ENCODE data around the gene TUBA3E.
"Not testable (repeated sequence)": the region's sequence is repeated elsewhere in the genome, so short reads cannot be mapped to it uniquely, and the experiment has no call there.

Gene TUBA3E

GRCh38 chr2:130192451-130192850 lies 5.8 kb downstream of the TUBA3E start:
- not testable (repeated sequence) for H3K4me3 ChIP-seq (ENCODE audit: low read length)

GRCh38 chr2:130191319-130191718 lies 6.9 kb downstream of the TUBA3E start:
- H3K4me3 ChIP-seq (ENCODE audit: low read length); H3K4me2 ChIP-seq (ENCODE audit: low read length); H3K9me3 ChIP-seq (ENCODE audit: control insufficient read depth, insufficient read depth, low read length); H3K27me3 ChIP-seq (ENCODE audit: control insufficient read depth, low read length); H3K27ac ChIP-seq (ENCODE audit: low read depth, low read length); H3F3A ChIP-seq (ENCODE audit: control insufficient read depth, insufficient read depth); H3K79me2 ChIP-seq (ENCODE audit: control insufficient read depth, low read length); H3K36me3 ChIP-seq (ENCODE audit: control insufficient read depth, low read length); H4K20me1 ChIP-seq (ENCODE audit: control insufficient read depth, insufficient read depth, low read depth, low read length); H3K4me1 ChIP-seq (ENCODE audit: control insufficient read depth, low read length); H3K9me2 ChIP-seq (replicated peaks; ENCODE audit: control insufficient read depth, low read length): not testable (repeated sequence)

More at GRCh38 chr2:130192451-130192850, 5.8 kb downstream of the TUBA3E start:
- not testable (repeated sequence) for H3K9me3 ChIP-seq (ENCODE audit: control insufficient read depth, insufficient read depth, low read length); H3K27me3 ChIP-seq (ENCODE audit: control insufficient read depth, low read length); H3K27ac ChIP-seq (ENCODE audit: low read depth, low read length); H4K20me1 ChIP-seq (ENCODE audit: control insufficient read depth, insufficient read depth, low read depth, low read length); H3F3A ChIP-seq (ENCODE audit: control insufficient read depth, insufficient read depth); H3K9me2 ChIP-seq (replicated peaks; ENCODE audit: control insufficient read depth, low read length); H3K4me2 ChIP-seq (ENCODE audit: low read length); H3K4me1 ChIP-seq (ENCODE audit: control insufficient read depth, low read length); H3K36me3 ChIP-seq (ENCODE audit: control insufficient read depth, low read length); H3K79me2 ChIP-seq (ENCODE audit: control insufficient read depth, low read length)

DNA sequence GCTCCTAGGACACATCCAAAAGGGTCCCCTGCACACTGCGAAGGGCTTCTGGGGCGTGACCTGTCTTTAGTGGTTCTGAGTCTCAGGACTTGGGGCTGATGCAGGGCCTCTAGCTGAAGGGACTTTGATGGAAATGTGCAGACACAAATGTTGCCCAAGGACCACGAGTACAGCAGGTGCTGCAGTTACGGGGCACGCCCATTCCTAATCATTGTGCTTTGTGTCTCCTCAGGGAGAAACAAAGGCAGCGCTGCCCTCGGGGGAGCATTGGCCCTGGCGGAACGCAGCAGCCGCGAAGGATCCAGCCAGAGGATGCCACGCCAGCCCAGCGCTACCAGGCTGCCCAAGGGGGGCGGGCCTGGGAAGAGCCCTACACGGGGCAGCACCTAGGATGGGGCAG lies 8.0 kb downstream of the TUBA3E start:
- Histone ChIP-seq H3F3A (ENCODE audit: control insufficient read depth, insufficient read depth) (no peaks in the 10 kb centered on the region), H3K4me2 (ENCODE audit: low read length) (no peak overlapping the region), H4K20me1 (ENCODE audit: control insufficient read depth, insufficient read depth, low read depth, low read length) (no peaks in the 10 kb centered on the region), H3K27ac (ENCODE audit: low read depth, low read length) (no peak overlapping the region), H3K4me1 (ENCODE audit: control insufficient read depth, low read length) (no peaks in the 10 kb centered on the region), H3K79me2 (ENCODE audit: control insufficient read depth, low read length) (peaks cover 13% of the 10 kb centered on the region), H3K9me2 (replicated peaks; ENCODE audit: control insufficient read depth, low read length) (no peaks in the 10 kb centered on the region), H3K9me3 (ENCODE audit: control insufficient read depth, insufficient read depth, low read length) (no peaks in the 10 kb centered on the region), H3K27me3 (ENCODE audit: control insufficient read depth, low read length) (no peaks in the 10 kb centered on the region), H3K36me3 (ENCODE audit: control insufficient read depth, low read length) (peaks cover 8% of the 10 kb centered on the region; the same call in 1 of the 2 replicates), H3K4me3 (ENCODE audit: low read length) (no peak overlapping the region)
- no peak for TF ChIP-seq EZH2phosphoT487 (IDR thresholded peaks at IDR 0.05; ENCODE audit: borderline replicate concordance, low read length)
- TF ChIP-seq, protein P1, sequence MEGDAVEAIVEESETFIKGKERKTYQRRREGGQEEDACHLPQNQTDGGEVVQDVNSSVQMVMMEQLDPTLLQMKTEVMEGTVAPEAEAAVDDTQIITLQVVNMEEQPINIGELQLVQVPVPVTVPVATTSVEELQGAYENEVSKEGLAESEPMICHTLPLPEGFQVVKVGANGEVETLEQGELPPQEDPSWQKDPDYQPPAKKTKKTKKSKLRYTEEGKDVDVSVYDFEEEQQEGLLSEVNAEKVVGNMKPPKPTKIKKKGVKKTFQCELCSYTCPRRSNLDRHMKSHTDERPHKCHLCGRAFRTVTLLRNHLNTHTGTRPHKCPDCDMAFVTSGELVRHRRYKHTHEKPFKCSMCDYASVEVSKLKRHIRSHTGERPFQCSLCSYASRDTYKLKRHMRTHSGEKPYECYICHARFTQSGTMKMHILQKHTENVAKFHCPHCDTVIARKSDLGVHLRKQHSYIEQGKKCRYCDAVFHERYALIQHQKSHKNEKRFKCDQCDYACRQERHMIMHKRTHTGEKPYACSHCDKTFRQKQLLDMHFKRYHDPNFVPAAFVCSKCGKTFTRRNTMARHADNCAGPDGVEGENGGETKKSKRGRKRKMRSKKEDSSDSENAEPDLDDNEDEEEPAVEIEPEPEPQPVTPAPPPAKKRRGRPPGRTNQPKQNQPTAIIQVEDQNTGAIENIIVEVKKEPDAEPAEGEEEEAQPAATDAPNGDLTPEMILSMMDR (IDR thresholded peaks at IDR 0.05; ENCODE audit: low read depth, low read length, poor library complexity, severe bottlenecking) = no peak

DNA sequence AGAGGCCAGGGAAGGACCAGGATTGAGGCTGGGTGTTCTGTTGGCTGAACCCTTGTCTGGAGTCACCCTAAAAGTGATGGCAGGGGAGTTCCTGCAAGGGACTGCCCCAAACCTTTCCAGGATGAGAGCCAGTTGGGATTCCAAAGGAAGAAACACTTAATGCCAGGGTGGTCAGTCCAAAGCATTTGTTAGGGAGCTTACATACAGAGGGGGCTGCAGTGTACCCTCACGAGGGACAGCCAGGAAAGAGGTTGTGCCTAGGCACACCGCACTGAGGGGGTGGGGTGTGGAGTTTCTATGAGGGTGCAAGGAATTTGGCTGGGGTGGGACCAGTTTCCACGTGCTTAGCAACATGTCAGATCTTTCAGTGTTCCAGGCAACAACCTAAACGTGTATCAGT lies 9.3 kb downstream of the TUBA3E start:
- not testable (repeated sequence) for H3K27ac ChIP-seq (ENCODE audit: low read depth, low read length); H4K20me1 ChIP-seq (ENCODE audit: control insufficient read depth, insufficient read depth, low read depth, low read length); H3K9me3 ChIP-seq (ENCODE audit: control insufficient read depth, insufficient read depth, low read length); H3K27me3 ChIP-seq (ENCODE audit: control insufficient read depth, low read length); H3K4me3 ChIP-seq (ENCODE audit: low read length); H3K4me1 ChIP-seq (ENCODE audit: control insufficient read depth, low read length); H3F3A ChIP-seq (ENCODE audit: control insufficient read depth, insufficient read depth); H3K9me2 ChIP-seq (replicated peaks; ENCODE audit: control insufficient read depth, low read length); H3K4me2 ChIP-seq (ENCODE audit: low read length)
- Histone ChIP-seq H3K36me3 (ENCODE audit: control insufficient read depth, low read length) (peaks cover 16% of the 10 kb centered on the region), H3K79me2 (ENCODE audit: control insufficient read depth, low read length) (peaks cover 23% of the 10 kb centered on the region)

- H3K4me3 ChIP-seq (ENCODE audit: low read length); H3K27ac ChIP-seq (ENCODE audit: low read depth, low read length); H3K27me3 ChIP-seq (ENCODE audit: control insufficient read depth, low read length); H4K20me1 ChIP-seq (ENCODE audit: control insufficient read depth, insufficient read depth, low read depth, low read length); H3K9me2 ChIP-seq (replicated peaks; ENCODE audit: control insufficient read depth, low read length); H3F3A ChIP-seq (ENCODE audit: control insufficient read depth, insufficient read depth); H3K9me3 ChIP-seq (ENCODE audit: control insufficient read depth, insufficient read depth, low read length); H3K4me2 ChIP-seq (ENCODE audit: low read length): not testable (repeated sequence)
- Histone ChIP-seq H3K79me2 (ENCODE audit: control insufficient read depth, low read length) (peaks cover 31% of the 10 kb centered on the region), H3K4me1 (ENCODE audit: control insufficient read depth, low read length) (peaks cover 15% of the 10 kb centered on the region), H3K36me3 (ENCODE audit: control insufficient read depth, low read length) (peaks cover 23% of the 10 kb centered on the region)
Observed at GRCh38 chr2:130187859-130188792, 10.1 kb downstream of the TUBA3E start.

Measured in DOHH2 (cell line).